Trophoblast cell (in vitro differentiated cells and primary cell): ENCODE data around the gene ZBTB7C.

Experiments
- DNase-seq, 2 donors: peaks; one replicate each; pipeline ENCODE4 v3.0.0-alpha.2; 2016
- H2AFZ ChIP-seq: 2 replicates; pipeline ENCODE4 v1.6.1; 2013; ENCODE audit warnings: low read length, moderate library complexity, mild to moderate bottlenecking; ENCODE audit not compliant: insufficient read depth, poor library complexity
- H2AK5ac ChIP-seq: 2 replicates; pipeline ENCODE4 v1.6.1; 2013; ENCODE audit warnings: mild to moderate bottlenecking, low read length
- H2BK120ac ChIP-seq: 2 replicates; pipeline ENCODE4 v1.6.1; 2013; ENCODE audit warnings: low read length, mild to moderate bottlenecking, moderate library complexity; ENCODE audit not compliant: insufficient read depth, poor library complexity
- H2BK12ac ChIP-seq: 2 replicates; pipeline ENCODE4 v1.6.1; 2013; ENCODE audit warnings: mild to moderate bottlenecking, low read length, moderate library complexity
- H2BK5ac ChIP-seq: 2 replicates; pipeline ENCODE4 v1.6.1; 2013; ENCODE audit warnings: low read length, low read depth, moderate library complexity, mild to moderate bottlenecking; ENCODE audit not compliant: poor library complexity
- H3K14ac ChIP-seq: 2 replicates; pipeline ENCODE4 v1.6.1; 2013; ENCODE audit warnings: mild to moderate bottlenecking, low read length
- H3K18ac ChIP-seq: 2 replicates; pipeline ENCODE4 v1.6.1; 2013; ENCODE audit warnings: mild to moderate bottlenecking, low read length
- H3K23ac ChIP-seq: 2 replicates; pipeline ENCODE4 v1.6.1; 2013; ENCODE audit warnings: low read length
- H3K27ac ChIP-seq: 2 replicates; pipeline ENCODE4 v1.5.1; 2013; ENCODE audit warnings: low read depth, mild to moderate bottlenecking, inconsistent platforms, low read length, moderate library complexity
- H3K27me3 ChIP-seq: 2 replicates; pipeline ENCODE4 v1.6.1; 2013; ENCODE audit warnings: inconsistent platforms, mild to moderate bottlenecking, low read length, moderate library complexity; ENCODE audit not compliant: insufficient read depth
- H3K36me3 ChIP-seq, 2 experiments: 1 replicate in 1 of 2; 2 replicates in 1 of 2; pipeline ENCODE4 v1.6.1; 2013; ENCODE audit warnings: low read length in 2 of 2, mild to moderate bottlenecking in 2 of 2, moderate library complexity in 1 of 2; ENCODE audit not compliant: insufficient read depth in 2 of 2, control insufficient read depth in 1 of 2
- H3K4ac ChIP-seq: 2 replicates; pipeline ENCODE4 v1.6.1; 2013; ENCODE audit warnings: low read depth, mild to moderate bottlenecking, low read length, moderate library complexity
- H3K4me1 ChIP-seq, 2 experiments: 1 replicate in 1 of 2; 2 replicates in 1 of 2; pipeline ENCODE4 v1.6.1; 2013; ENCODE audit warnings: low read length in 2 of 2, mild to moderate bottlenecking in 2 of 2, moderate library complexity in 1 of 2; ENCODE audit not compliant: insufficient read depth in 2 of 2, control insufficient read depth in 1 of 2
- H3K4me2 ChIP-seq: 2 replicates; pipeline ENCODE4 v1.6.1; 2013; ENCODE audit warnings: inconsistent platforms, mild to moderate bottlenecking, low read length, moderate library complexity
- H3K4me3 ChIP-seq: 2 replicates; pipeline ENCODE4 v1.5.1; 2013; ENCODE audit warnings: mild to moderate bottlenecking, low read depth, low read length, inconsistent platforms
- H3K79me1 ChIP-seq: one replicate; pipeline ENCODE4 v1.6.1; 2013; ENCODE audit warnings: low read length
- H3K79me2 ChIP-seq: 2 replicates; pipeline ENCODE4 v1.6.1; 2013; ENCODE audit warnings: low read length, mild to moderate bottlenecking; ENCODE audit not compliant: control insufficient read depth, insufficient read depth, poor library complexity
- H3K9ac ChIP-seq: 2 replicates; pipeline ENCODE4 v1.6.1; 2013; ENCODE audit warnings: mild to moderate bottlenecking, low read length
- H3K9me3 ChIP-seq: 2 replicates; pipeline ENCODE4 v1.6.1; 2013; ENCODE audit warnings: low read depth, mild to moderate bottlenecking, control low read depth, inconsistent platforms, low read length; ENCODE audit not compliant: insufficient read depth
- H4K12ac ChIP-seq: 2 replicates; pipeline ENCODE4 v1.6.1; 2013; ENCODE audit warnings: low read depth, mild to moderate bottlenecking, low read length, moderate library complexity
- H4K8ac ChIP-seq: 2 replicates; pipeline ENCODE4 v1.6.1; 2013; ENCODE audit warnings: low read depth, mild to moderate bottlenecking, low read length, moderate library complexity
- H4K91ac ChIP-seq: one replicate; pipeline ENCODE4 v1.6.1; 2013; ENCODE audit warnings: low read depth, mild to moderate bottlenecking, low read length, moderate library complexity
- WGBS: extraction: QIAGEN DNeasy Blood & Tissue Kit; methylation state at CpG from one replicate; pipeline ENCODE4 v1.1.7; 2013; ENCODE audit warnings: missing lambda C conversion rate; ENCODE audit not compliant: insufficient read length, insufficient coverage; ENCODE audit errors: extremely low coverage; 5-methylcytosine and 5-hydroxymethylcytosine counted together

Gene ZBTB7C

DNA sequence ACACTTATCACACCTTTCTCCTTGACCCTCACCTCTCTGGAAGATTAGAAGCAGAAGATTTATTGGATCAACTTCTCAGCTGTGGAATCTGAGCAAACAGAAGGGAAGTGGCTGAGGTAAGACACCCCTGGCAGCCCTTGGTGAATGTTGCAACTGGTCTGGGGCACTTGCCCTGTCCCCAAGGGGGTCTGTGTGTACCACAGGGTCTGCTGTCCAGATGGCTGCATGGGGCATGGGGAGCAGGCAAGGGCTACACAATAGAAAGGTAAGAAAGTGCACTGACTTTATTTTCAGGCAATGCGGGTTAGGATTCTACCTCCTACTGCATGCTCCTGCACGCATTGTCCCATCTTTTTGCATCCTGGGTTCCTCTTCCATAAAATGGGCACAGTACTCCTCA is 240.3 kb downstream of the ZBTB7C start:
- no CpG with 5 or more reads among the region's 2 CpGs for WGBS
- no peak for DNase-seq
- H3K27ac ChIP-seq = no peak overlapping the region

GRCh38 chr18:48167897-48168253 is 241.3 kb downstream of the ZBTB7C start:
- no peaks in the 10 kb centered on the region for H3K27me3 ChIP-seq
- WGBS = no CpG with 5 or more reads among the region's 5 CpGs

More for the DNA sequence above, 240.3 kb downstream of the ZBTB7C start:
- Histone ChIP-seq H3K79me1 (no peaks in the 10 kb centered on the region), H4K8ac (no peak overlapping the region), H3K4me1 (peaks cover 0 to 2% of the 10 kb centered on the region in 2 experiments), H2AFZ (no peak overlapping the region), H3K4me2 (no peak overlapping the region), H3K9me3 (no peaks in the 10 kb centered on the region), H2BK12ac (no peak overlapping the region), H3K4me3 (no peak overlapping the region), H3K4ac (no peak overlapping the region), H4K12ac (no peak overlapping the region), H3K27me3 (no peaks in the 10 kb centered on the region), H3K23ac (no peak overlapping the region), H3K18ac (no peak overlapping the region), H3K9ac (no peak overlapping the region), H3K79me2 (no peaks in the 10 kb centered on the region), H3K36me3 (no peaks in the 10 kb centered on the region), H2BK5ac (no peak overlapping the region), H4K91ac (no peak overlapping the region), H3K14ac (no peak overlapping the region), H2BK120ac (no peak overlapping the region), H2AK5ac (no peak overlapping the region)

DNA sequence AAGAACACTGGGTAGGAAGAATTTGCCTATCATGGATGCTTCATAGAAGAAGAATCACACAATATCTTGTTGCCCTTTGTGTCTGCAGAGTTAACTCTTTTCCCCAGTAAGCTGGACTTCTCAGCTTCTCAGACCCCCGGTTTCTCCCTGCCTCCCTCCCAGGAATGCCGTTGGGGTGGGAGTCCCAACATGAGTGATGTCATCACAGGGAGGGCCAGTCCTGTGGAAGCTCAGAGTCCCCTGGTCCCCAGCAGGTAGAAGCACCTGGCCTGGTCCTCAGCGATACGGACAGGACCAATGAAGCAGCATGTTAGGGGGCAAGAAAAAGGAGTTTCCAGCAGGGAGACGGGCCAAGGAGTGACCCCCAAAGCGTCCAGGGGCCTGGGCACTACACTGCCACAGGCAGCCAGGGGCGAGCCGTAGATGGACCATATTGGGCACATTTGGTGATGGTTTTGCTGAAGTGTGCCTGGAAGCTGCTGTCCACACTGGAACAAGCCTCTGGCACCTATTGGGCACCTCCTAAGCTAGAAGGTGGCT is 242.8 kb downstream of the ZBTB7C start:
- no CpG with 5 or more reads among the region's 8 CpGs for WGBS
- Histone ChIP-seq H3K4me2 (no peak overlapping the region), H2AFZ (no peak overlapping the region), H3K9ac (no peak overlapping the region), H3K4me1 (peaks cover 4 to 6% of the 10 kb centered on the region in 2 experiments), H2BK120ac (no peak overlapping the region), H3K36me3 (no peaks in the 10 kb centered on the region), H3K9me3 (no peaks in the 10 kb centered on the region), H3K23ac (no peak overlapping the region), H4K8ac (no peak overlapping the region), H2BK12ac (no peak overlapping the region), H3K14ac (no peak overlapping the region), H2AK5ac (no peak overlapping the region), H3K79me2 (no peaks in the 10 kb centered on the region), H3K18ac (no peak overlapping the region), H2BK5ac (no peak overlapping the region), H3K4ac (no peak overlapping the region), H4K12ac (no peak overlapping the region), H3K27ac (no peak overlapping the region), H3K4me3 (no peak overlapping the region), H3K79me1 (peaks cover 5% of the 10 kb centered on the region), H3K27me3 (no peaks in the 10 kb centered on the region), H4K91ac (no peak overlapping the region)
- no peak for DNase-seq

More at GRCh38 chr18:48167897-48168253, 241.3 kb downstream of the ZBTB7C start:
- no peak overlapping the region for H3K18ac ChIP-seq
- no peak overlapping the region for H3K9ac ChIP-seq
- no peaks in the 10 kb centered on the region for H3K79me2 ChIP-seq
- H4K12ac ChIP-seq = no peak overlapping the region
- H3K4me1 ChIP-seq = peaks cover 0 to 2% of the 10 kb centered on the region in 2 experiments
- H2BK12ac ChIP-seq = no peak overlapping the region
- H2BK5ac ChIP-seq = no peak overlapping the region
- no peak overlapping the region for H4K8ac ChIP-seq
- H3K4me2 ChIP-seq = no peak overlapping the region
- no peak overlapping the region for H2AFZ ChIP-seq
- no peak overlapping the region for H3K27ac ChIP-seq
- H2BK120ac ChIP-seq = no peak overlapping the region
- no peaks in the 10 kb centered on the region for H3K9me3 ChIP-seq
- no peak for DNase-seq
- H2AK5ac ChIP-seq = no peak overlapping the region
- no peaks in the 10 kb centered on the region for H3K79me1 ChIP-seq
- no peaks in the 10 kb centered on the region for H3K36me3 ChIP-seq
- no peak overlapping the region for H4K91ac ChIP-seq
- no peak overlapping the region for H3K23ac ChIP-seq
- no peak overlapping the region for H3K14ac ChIP-seq
- no peak overlapping the region for H3K4ac ChIP-seq
- H3K4me3 ChIP-seq = no peak overlapping the region

DNA sequence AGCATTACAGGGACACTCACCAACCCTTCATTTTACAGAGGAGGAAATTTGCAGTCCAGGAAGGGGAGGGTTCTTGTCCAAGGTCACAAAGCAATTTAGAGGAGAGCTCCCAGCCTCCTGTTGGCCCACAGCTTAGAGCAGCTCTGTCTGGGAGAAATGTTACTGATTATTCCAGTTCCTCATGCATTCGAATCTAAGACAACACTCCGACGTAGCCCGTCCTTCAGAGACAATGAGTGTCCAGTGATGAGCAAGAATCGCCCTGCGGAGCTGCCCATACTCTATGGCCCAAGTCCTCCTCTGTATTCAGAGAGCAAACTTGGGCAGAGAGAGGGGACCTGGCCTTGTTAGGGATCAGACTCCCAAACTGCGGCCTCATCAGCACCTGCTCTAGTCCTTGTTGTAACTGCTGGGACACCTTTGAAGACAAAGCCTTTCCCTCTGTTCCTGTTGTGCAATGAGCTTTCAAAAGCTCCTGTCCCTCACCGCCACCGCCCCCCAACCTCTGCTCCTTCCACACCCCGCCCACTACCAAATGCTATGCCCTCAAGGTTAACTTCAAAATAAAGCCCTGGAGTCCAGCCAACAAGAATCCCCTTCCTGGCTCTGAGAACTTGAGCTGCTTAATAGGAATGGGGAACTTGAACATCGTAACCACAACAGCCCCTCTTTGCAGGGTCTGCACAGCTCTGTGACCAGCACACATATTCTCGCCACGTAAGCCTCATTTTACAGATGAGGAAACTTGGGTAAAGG is 243.9 kb downstream of the ZBTB7C start:
- peaks cover 7% of the 10 kb centered on the region for H3K79me1 ChIP-seq
- no peaks in the 10 kb centered on the region for H3K27me3 ChIP-seq
- no CpG with 5 or more reads among the region's 13 CpGs for WGBS
- H2BK120ac ChIP-seq = no peak overlapping the region
- no peak overlapping the region for H3K23ac ChIP-seq
- peaks cover 4 to 6% of the 10 kb centered on the region in 2 experiments for H3K4me1 ChIP-seq
- H2BK5ac ChIP-seq = no peak overlapping the region
- H3K4ac ChIP-seq = no peak overlapping the region
- H3K9ac ChIP-seq = no peak overlapping the region
- H4K91ac ChIP-seq = no peak overlapping the region
- H3K36me3 ChIP-seq = no peaks in the 10 kb centered on the region
- no peak overlapping the region for H3K14ac ChIP-seq
- H2AFZ ChIP-seq = no peak overlapping the region
- no peaks in the 10 kb centered on the region for H3K79me2 ChIP-seq
- no peak overlapping the region for H3K4me2 ChIP-seq
- no peak overlapping the region for H4K12ac ChIP-seq
- no peak for DNase-seq
- no peak overlapping the region for H3K27ac ChIP-seq
- H2AK5ac ChIP-seq = no peak overlapping the region
- H3K9me3 ChIP-seq = no peaks in the 10 kb centered on the region
- no peak overlapping the region for H4K8ac ChIP-seq
- H2BK12ac ChIP-seq = no peak overlapping the region
- H3K18ac ChIP-seq = no peak overlapping the region
- no peak overlapping the region for H3K4me3 ChIP-seq
